ENCODE results near the gene DGKZ. TPM values are rescaled to one million over a fixed set of nuclear protein-coding genes. Genes with fewer than 3 reads are reported as not detected.

DGKZ gene
- total RNA-seq, 2 experiments from 2014 or later: 151 to 152 TPM

GRCh38 chr11:46383974-46384701, 36.9 kb downstream of the DGKZ start:
- POLR2A ChIA-PET: no interaction called here
- peaks cover 38% of the 10 kb centered on the region for H3K27me3 Mint-ChIP-seq (ENCODE audit: low read depth)
- no peak for ATAC-seq

GRCh38 chr11:46385169-46386004, 38.1 kb downstream of the DGKZ start:
- Mint-ChIP-seq H3K27me3 (ENCODE audit: low read depth) (peaks cover 50% of the 10 kb centered on the region), H3K4me1 (ENCODE audit: low read depth) (peaks cover 24% of the 10 kb centered on the region)
- no peak for DNase-seq

More at GRCh38 chr11:46383974-46384701, 36.9 kb downstream of the DGKZ start:
- H3K36me3 Mint-ChIP-seq (ENCODE audit: low read depth): peaks cover 3% of the 10 kb centered on the region
- H3K27ac Mint-ChIP-seq: no peak overlapping the region
- CTCF ChIA-PET: interaction anchor here (1.1 kb wide), 1 partner anchor 34 kb away, joined by 3 read pairs; no protein-coding TSS in a partner anchor
- H3K4me3 Mint-ChIP-seq: no peak overlapping the region
- H3K9me3 Mint-ChIP-seq (ENCODE audit: insufficient read depth): no peaks in the 10 kb centered on the region
- H3K4me1 Mint-ChIP-seq (ENCODE audit: low read depth): peaks cover 23% of the 10 kb centered on the region
- no peak for DNase-seq

GRCh38 chr11:46386005-46386578, 38.8 kb downstream of the DGKZ start:
- DNase-seq (no peak), ATAC-seq (no peak)
- H3K36me3 Mint-ChIP-seq (ENCODE audit: low read depth): no peaks in the 10 kb centered on the region
- no peak overlapping the region for H3K4me3 Mint-ChIP-seq
- H3K27me3 Mint-ChIP-seq (ENCODE audit: low read depth): peaks cover 57% of the 10 kb centered on the region
- H3K4me1 Mint-ChIP-seq (ENCODE audit: low read depth): peaks cover 28% of the 10 kb centered on the region
- no peaks in the 10 kb centered on the region for H3K9me3 Mint-ChIP-seq (ENCODE audit: insufficient read depth)
- ChIA-PET POLR2A (no interaction called here), CTCF (no interaction called here)
- H3K27ac Mint-ChIP-seq: no peak overlapping the region

More at GRCh38 chr11:46385169-46386004, 38.1 kb downstream of the DGKZ start:
- Mint-ChIP-seq H3K4me3 (no peak overlapping the region), H3K27ac (no peak overlapping the region), H3K36me3 (ENCODE audit: low read depth) (no peaks in the 10 kb centered on the region), H3K9me3 (ENCODE audit: insufficient read depth) (no peaks in the 10 kb centered on the region)
- no peak for ATAC-seq
- POLR2A ChIA-PET: no interaction called here
- CTCF ChIA-PET: no interaction called here

- ChIA-PET POLR2A (no interaction called here), CTCF (interaction anchor here (1.5 kb wide), 1 partner anchor 147 kb away, joined by 3 read pairs; no protein-coding TSS in a partner anchor)
- peaks cover 28% of the 10 kb centered on the region for H3K4me1 Mint-ChIP-seq (ENCODE audit: low read depth)
- no peak for ATAC-seq
- no peak for DNase-seq
- no peak overlapping the region for H3K4me3 Mint-ChIP-seq
- peaks cover 57% of the 10 kb centered on the region for H3K27me3 Mint-ChIP-seq (ENCODE audit: low read depth)
- no peaks in the 10 kb centered on the region for H3K9me3 Mint-ChIP-seq (ENCODE audit: insufficient read depth)
- no peaks in the 10 kb centered on the region for H3K36me3 Mint-ChIP-seq (ENCODE audit: low read depth)
- H3K27ac Mint-ChIP-seq: no peak overlapping the region
Measured at GRCh38 chr11:46386674-46387073, 39.4 kb downstream of the DGKZ start.

- ATAC-seq (no peak), DNase-seq (no peak)
- H3K36me3 Mint-ChIP-seq (ENCODE audit: low read depth): no peaks in the 10 kb centered on the region
- H3K27ac Mint-ChIP-seq: no peak overlapping the region
- POLR2A ChIA-PET: no interaction called here
- H3K27me3 Mint-ChIP-seq (ENCODE audit: low read depth): peaks cover 53% of the 10 kb centered on the region
- no peaks in the 10 kb centered on the region for H3K9me3 Mint-ChIP-seq (ENCODE audit: insufficient read depth)
- CTCF ChIA-PET: interaction anchor here (0.7 to 4.9 kb wide), 5 partner anchors 19 to 148 kb away, joined by 3 to 13 read pairs (median 3); no protein-coding TSS in a partner anchor
- no peak overlapping the region for H3K4me3 Mint-ChIP-seq
- H3K4me1 Mint-ChIP-seq (ENCODE audit: low read depth): peaks cover 23% of the 10 kb centered on the region
Measured at GRCh38 chr11:46387456-46387855, 40.2 kb downstream of the DGKZ start.

- ATAC-seq: peak; percentile 21
- no peak overlapping the region for H3K27ac Mint-ChIP-seq
- POLR2A ChIA-PET: no interaction called here
- H3K4me1 Mint-ChIP-seq (ENCODE audit: low read depth): peaks cover 28% of the 10 kb centered on the region
- peaks cover 58% of the 10 kb centered on the region for H3K27me3 Mint-ChIP-seq (ENCODE audit: low read depth)
- DNase-seq: peak; percentile 49
- CTCF ChIA-PET: interaction anchor here (0.6 to 4.9 kb wide), 17 partner anchors 8 to 230 kb away, joined by 3 to 13 read pairs (median 3); no protein-coding TSS in a partner anchor
- no peaks in the 10 kb centered on the region for H3K9me3 Mint-ChIP-seq (ENCODE audit: insufficient read depth)
- no peak overlapping the region for H3K4me3 Mint-ChIP-seq
- peaks cover 2% of the 10 kb centered on the region for H3K36me3 Mint-ChIP-seq (ENCODE audit: low read depth)
Measured at GRCh38 chr11:46387919-46388618, 40.8 kb downstream of the DGKZ start.

GRCh38 chr11:46388619-46389449, 41.6 kb downstream of the DGKZ start:
- CTCF ChIA-PET: interaction anchor here (0.6 to 4.9 kb wide), 21 partner anchors 9 to 355 kb away, joined by 3 to 13 read pairs (median 3); no protein-coding TSS in a partner anchor
- DNase-seq (no peak), ATAC-seq (no peak)
- peaks cover 58% of the 10 kb centered on the region for H3K27me3 Mint-ChIP-seq (ENCODE audit: low read depth)
- H3K4me3 Mint-ChIP-seq: no peak overlapping the region
- H3K36me3 Mint-ChIP-seq (ENCODE audit: low read depth): peaks cover 2% of the 10 kb centered on the region
- H3K9me3 Mint-ChIP-seq (ENCODE audit: insufficient read depth): no peaks in the 10 kb centered on the region
- POLR2A ChIA-PET: no interaction called here
- peaks cover 33% of the 10 kb centered on the region for H3K4me1 Mint-ChIP-seq (ENCODE audit: low read depth)
- H3K27ac Mint-ChIP-seq: no peak overlapping the region

GRCh38 chr11:46389450-46390330, 42.4 kb downstream of the DGKZ start:
- ChIA-PET CTCF (interaction anchor here (0.6 to 4.9 kb wide), 15 partner anchors 10 to 354 kb away, joined by 3 to 13 read pairs (median 4); no protein-coding TSS in a partner anchor), POLR2A (no interaction called here)
- H3K9me3 Mint-ChIP-seq (ENCODE audit: insufficient read depth): no peaks in the 10 kb centered on the region
- ATAC-seq (peak; percentile 43), DNase-seq (peak; percentile 63)
- peak overlapping the region; percentile 31 for H3K4me3 Mint-ChIP-seq
- H3K4me1 Mint-ChIP-seq (ENCODE audit: low read depth): peaks cover 33% of the 10 kb centered on the region
- H3K27ac Mint-ChIP-seq: no peak overlapping the region
- peaks cover 60% of the 10 kb centered on the region for H3K27me3 Mint-ChIP-seq (ENCODE audit: low read depth)
- peaks cover 2% of the 10 kb centered on the region for H3K36me3 Mint-ChIP-seq (ENCODE audit: low read depth)

- no peak overlapping the region for H3K27ac Mint-ChIP-seq
- H3K36me3 Mint-ChIP-seq (ENCODE audit: low read depth): peaks cover 2% of the 10 kb centered on the region
- H3K27me3 Mint-ChIP-seq (ENCODE audit: low read depth): peaks cover 60% of the 10 kb centered on the region
- no peak for ATAC-seq
- no peak for DNase-seq
- H3K4me1 Mint-ChIP-seq (ENCODE audit: low read depth): peaks cover 33% of the 10 kb centered on the region
- H3K9me3 Mint-ChIP-seq (ENCODE audit: insufficient read depth): no peaks in the 10 kb centered on the region
- POLR2A ChIA-PET: no interaction called here
- H3K4me3 Mint-ChIP-seq: no peak overlapping the region
- CTCF ChIA-PET: interaction anchor here (0.6 to 4.9 kb wide), 6 partner anchors 9 to 353 kb away, joined by 3 to 13 read pairs (median 6); no protein-coding TSS in a partner anchor
Measured at GRCh38 chr11:46390331-46391171, 43.3 kb downstream of the DGKZ start.
